SK-N-SH treated with all-trans-retinoic acid at 6 μM for 48 hours (cell line): Measurements from ENCODE around the gene DOLPP1.
"Not testable (repeated sequence)": the region's sequence is repeated elsewhere in the genome, so short reads cannot be mapped to it uniquely, and the experiment has no call there.

Experiments
- ATAC-seq: fragments of 200-7000 bp; cut with Tn5 transposase; 3 replicates; pipeline ENCODE4 v1.9.1; 2020; ENCODE audit warnings: mild to moderate bottlenecking, moderate library complexity
- ARNTL ChIP-seq: fragments of 450-650 bp; formaldehyde crosslinking; IDR thresholded peaks from 2 replicates; pipeline ENCODE4 v1.5.0; 2020; ENCODE audit warnings: low read depth, mild to moderate bottlenecking, moderate library complexity, borderline replicate concordance
- BACH2 ChIP-seq: fragments of 250-450 bp; sonication (Bioruptor Pico); IDR thresholded peaks from 2 replicates; pipeline ENCODE4 v1.9.0; 2021; ENCODE audit warnings: mild to moderate bottlenecking, borderline replicate concordance
- CREB5 ChIP-seq: fragments of 250-450 bp; sonication (Bioruptor Pico); IDR thresholded peaks from 2 replicates; pipeline ENCODE4 v1.5.1; 2020; ENCODE audit warnings: low read depth, mild to moderate bottlenecking, moderate library complexity
- CSDC2 ChIP-seq: fragments of 250-450 bp; sonication (Bioruptor Pico); IDR thresholded peaks from 2 replicates; pipeline ENCODE4 v1.5.0; 2020; ENCODE audit warnings: mild to moderate bottlenecking, moderate library complexity
- CSRNP3 ChIP-seq: fragments of 250-450 bp; sonication (Bioruptor Pico); IDR thresholded peaks from 2 replicates; pipeline ENCODE4 v1.5.1; 2021; ENCODE audit warnings: mild to moderate bottlenecking, moderate library complexity
- ESRRG ChIP-seq: fragments of 250-450 bp; sonication (Bioruptor Pico); IDR thresholded peaks from 2 replicates; pipeline ENCODE4 v1.6.1; 2021; ENCODE audit warnings: mild to moderate bottlenecking
- GLIS3 ChIP-seq: fragments of 250-450 bp; sonication (Bioruptor Pico); IDR thresholded peaks from 2 replicates; pipeline ENCODE4 v1.5.0; 2020; ENCODE audit warnings: mild to moderate bottlenecking, moderate library complexity
- ISL1 ChIP-seq: fragments of 250-450 bp; sonication (Bioruptor Pico); IDR thresholded peaks from 2 replicates; pipeline ENCODE4 v2.1.2; 2022; ENCODE audit warnings: mild to moderate bottlenecking, moderate library complexity
- OSR1 ChIP-seq: fragments of 250-450 bp; sonication (Bioruptor Pico); IDR thresholded peaks from 2 replicates; pipeline ENCODE4 v1.8.0; 2022; ENCODE audit warnings: moderate library complexity, mild to moderate bottlenecking, inconsistent platforms
- PATZ1 ChIP-seq: fragments of 250-450 bp; sonication (Bioruptor Pico); IDR thresholded peaks from 2 replicates; pipeline ENCODE4 v1.8.0; 2020; ENCODE audit warnings: mild to moderate bottlenecking, moderate library complexity, borderline replicate concordance
- POU6F1 ChIP-seq: fragments of 250-450 bp; sonication (Bioruptor Pico); IDR thresholded peaks from 2 replicates; pipeline ENCODE4 v1.8.0; 2021; ENCODE audit warnings: low read depth, mild to moderate bottlenecking, moderate library complexity, borderline replicate concordance
- PPARA ChIP-seq: fragments of 250-450 bp; sonication (Bioruptor Pico); IDR thresholded peaks from 2 replicates; pipeline ENCODE4 v1.5.0; 2020; ENCODE audit warnings: mild to moderate bottlenecking, borderline replicate concordance
- SNAI2 ChIP-seq: fragments of 250-450 bp; sonication (Bioruptor Pico); IDR thresholded peaks from 2 replicates; pipeline ENCODE4 v1.5.0; 2020; ENCODE audit warnings: mild to moderate bottlenecking, moderate library complexity
- TCF4 ChIP-seq: fragments of 250-450 bp; sonication (Bioruptor Pico); IDR thresholded peaks from 2 replicates; pipeline ENCODE4 v1.8.0; 2021; ENCODE audit warnings: mild to moderate bottlenecking, moderate library complexity, borderline replicate concordance
- TOX ChIP-seq: fragments of 250-450 bp; sonication (Bioruptor Pico); IDR thresholded peaks from 2 replicates; pipeline ENCODE4 v1.8.0; 2021; ENCODE audit warnings: mild to moderate bottlenecking, moderate library complexity, borderline replicate concordance
- TSHZ2 ChIP-seq: fragments of 250-450 bp; sonication (Bioruptor Pico); IDR thresholded peaks from 2 replicates; pipeline ENCODE4 v1.5.0; 2020; ENCODE audit warnings: mild to moderate bottlenecking, moderate library complexity
- ZC3H10 ChIP-seq: fragments of 250-450 bp; sonication (Bioruptor Pico); IDR thresholded peaks from 2 replicates; pipeline ENCODE4 v1.5.1; 2021; ENCODE audit warnings: mild to moderate bottlenecking, moderate library complexity
- ZFP3 ChIP-seq: fragments of 250-450 bp; sonication (Bioruptor Pico); IDR thresholded peaks from 2 replicates; pipeline ENCODE4 v1.5.0; 2020; ENCODE audit warnings: mild to moderate bottlenecking, moderate library complexity
- ZFP30 ChIP-seq: fragments of 450-650 bp; formaldehyde crosslinking; IDR thresholded peaks from 2 replicates; pipeline ENCODE4 v1.5.0; 2022; ENCODE audit warnings: mild to moderate bottlenecking, moderate library complexity
- ZNF565 ChIP-seq: fragments of 450-650 bp; formaldehyde crosslinking; conservative IDR thresholded peaks from 2 replicates; pipeline ENCODE4 v1.5.0; 2020; ENCODE audit warnings: low read depth, mild to moderate bottlenecking, moderate library complexity
- ZNF70 ChIP-seq: fragments of 450-650 bp; formaldehyde crosslinking; IDR thresholded peaks from 2 replicates; pipeline ENCODE4 v1.5.0; 2020; ENCODE audit warnings: mild to moderate bottlenecking, moderate library complexity
- ZNF8 ChIP-seq: fragments of 450-650 bp; formaldehyde crosslinking; IDR thresholded peaks from 2 replicates; pipeline ENCODE4 v1.5.0; 2020; ENCODE audit warnings: mild to moderate bottlenecking, moderate library complexity

The DOLPP1 gene

GRCh38 chr9:129125478-129125877 is 44.6 kb downstream of the DOLPP1 start:
- no peak for TF ChIP-seq ZC3H10 (CRISPR knock-in tag)
- no peak for TF ChIP-seq TCF4 (CRISPR knock-in tag)
- no peak for TF ChIP-seq POU6F1
- TF ChIP-seq BACH2, result no peak
- no peak for TF ChIP-seq GLIS3 (CRISPR knock-in tag)
- ATAC-seq, result no peak

GRCh38 chr9:129126749-129127618 is 46.1 kb downstream of the DOLPP1 start:
- ATAC-seq, result no peak
- TF ChIP-seq ISL1 (CRISPR knock-in tag) (no peak), CSRNP3 (CRISPR knock-in tag) (no peak)

- no peak for ATAC-seq
- TF ChIP-seq SNAI2 (CRISPR knock-in tag) (no peak), ZFP3 (CRISPR knock-in tag) (no peak), PATZ1 (no peak), TCF4 (CRISPR knock-in tag) (no peak), POU6F1 (no peak), CSRNP3 (CRISPR knock-in tag) (no peak), BACH2 (no peak), ZNF8 (CRISPR knock-in tag) (no peak), PPARA (CRISPR knock-in tag) (no peak), ARNTL (CRISPR knock-in tag) (no peak), ESRRG (CRISPR knock-in tag) (no peak), CSDC2 (CRISPR knock-in tag) (no peak), GLIS3 (CRISPR knock-in tag) (no peak), ZFP30 (CRISPR knock-in tag) (no peak), TSHZ2 (no peak), CREB5 (CRISPR knock-in tag) (no peak), ZNF70 (CRISPR knock-in tag) (no peak), ZNF565 (CRISPR knock-in tag) (no peak), OSR1 (CRISPR knock-in tag) (no peak), TOX (no peak)
- TF ChIP-seq, all 23 proteins: peak for 0
Observed at GRCh38 chr9:129128689-129129088, 47.8 kb downstream of the DOLPP1 start.

- not testable (repeated sequence) for ATAC-seq
Observed at GRCh38 chr9:129130271-129130670, 49.4 kb downstream of the DOLPP1 start.
